HEK293T (cell line): ENCODE measurements around the gene HCRT.
"Not testable (repeated sequence)": the region's sequence is repeated elsewhere in the genome, so short reads cannot be mapped to it uniquely, and the experiment has no call there.

Experiments
- CTCF ChIA-PET: fragments of 350-600 bp; formaldehyde crosslinking; extraction: SDS; loops from one replicate; lab custom pipeline; 2021; ENCODE audit warnings: antibody characterized with exemption, inconsistent platforms; lab: Yijun Ruan, JAX
- POLR2A ChIA-PET: fragments of 350-600 bp; formaldehyde crosslinking; extraction: SDS; loops from one replicate; lab custom pipeline; 2020; ENCODE audit warnings: antibody characterized with exemption, inconsistent platforms; lab: Yijun Ruan, JAX
- DNase-seq: peaks from one replicate; pipeline ENCODE4 v3.0.0; 2012; ENCODE audit warnings: mixed read lengths; ENCODE audit errors: extremely low spot score
- ARNT ChIP-seq: fragments of 450-650 bp; IDR thresholded peaks from 2 replicates; pipeline ENCODE4 v1.6.1; 2017; ENCODE audit warnings: mild to moderate bottlenecking
- BHLHE40 ChIP-seq: fragments of 450-650 bp; IDR thresholded peaks from 2 replicates; pipeline ENCODE4 v1.6.1; 2016; ENCODE audit warnings: mild to moderate bottlenecking, moderate library complexity, borderline replicate concordance
- CTBP1 ChIP-seq: fragments of 450-650 bp; IDR thresholded peaks from 2 replicates; pipeline ENCODE4 v1.6.1; 2016; ENCODE audit warnings: borderline replicate concordance
- ELF4 ChIP-seq: fragments of 450-650 bp; IDR thresholded peaks from 2 replicates; pipeline ENCODE4 v1.6.1; 2017; ENCODE audit warnings: antibody characterized with exemption
- FOXA1 ChIP-seq: fragments of 450-650 bp; IDR thresholded peaks from 2 replicates; pipeline ENCODE4 v1.6.1; 2016; ENCODE audit warnings: mild to moderate bottlenecking
- FOXK2 ChIP-seq: fragments of 450-650 bp; IDR thresholded peaks from 2 replicates; pipeline ENCODE4 v1.6.1; 2016; ENCODE audit warnings: mild to moderate bottlenecking
- FOXM1 ChIP-seq: fragments of 450-650 bp; IDR thresholded peaks from 2 replicates; pipeline ENCODE4 v1.6.1; 2017; ENCODE audit warnings: mild to moderate bottlenecking, borderline replicate concordance
- HDGF ChIP-seq: fragments of 450-650 bp; IDR thresholded peaks from 2 replicates; pipeline ENCODE4 v1.6.1; 2017; ENCODE audit warnings: antibody characterized with exemption, borderline replicate concordance
- L3MBTL2 ChIP-seq: fragments of 450-650 bp; conservative IDR thresholded peaks from 2 replicates; pipeline ENCODE4 v1.6.1; 2016; ENCODE audit warnings: mild to moderate bottlenecking
- LEF1 ChIP-seq: fragments of 450-650 bp; IDR thresholded peaks from 2 replicates; pipeline ENCODE4 v1.6.1; 2017; ENCODE audit warnings: mild to moderate bottlenecking, borderline replicate concordance
- NFRKB ChIP-seq: fragments of 450-650 bp; IDR thresholded peaks from 2 replicates; pipeline ENCODE4 v1.6.1; 2016; ENCODE audit warnings: mild to moderate bottlenecking, moderate library complexity
- PKNOX1 ChIP-seq: fragments of 450-650 bp; IDR thresholded peaks from 2 replicates; pipeline ENCODE4 v1.6.1; 2016
- SP1 ChIP-seq: fragments of 450-650 bp; IDR thresholded peaks from 2 replicates; pipeline ENCODE4 v1.6.1; 2017
- SUZ12 ChIP-seq: fragments of 450-650 bp; IDR thresholded peaks from 2 replicates; pipeline ENCODE4 v1.6.1; 2016; ENCODE audit warnings: mild to moderate bottlenecking
- TARDBP ChIP-seq: fragments of 450-650 bp; IDR thresholded peaks from 2 replicates; pipeline ENCODE4 v1.6.1; 2016
- ZNF384 ChIP-seq: fragments of 450-650 bp; IDR thresholded peaks from 2 replicates; pipeline ENCODE4 v1.6.1; 2016

HCRT gene

GRCh38 chr17:42192189-42193126 lies 7.2 kb upstream of the HCRT start:
- POLR2A ChIA-PET: interaction anchor here (0.6 kb wide), 1 partner anchor 8 kb away, joined by 4 read pairs; no protein-coding TSS in a partner anchor
- TF ChIP-seq ARNT (no peak), SUZ12 (no peak)
- CTCF ChIA-PET: no interaction called here
- DNase-seq: no peak

- CTCF ChIA-PET: no interaction called here
- no peak for DNase-seq
- no peak for TF ChIP-seq FOXM1
- no peak for TF ChIP-seq LEF1
- no peak for TF ChIP-seq PKNOX1
- no peak for TF ChIP-seq BHLHE40
- TF ChIP-seq NFRKB: no peak
- TF ChIP-seq FOXK2: no peak
- TF ChIP-seq ZNF384: no peak
- TF ChIP-seq CTBP1: no peak
- TF ChIP-seq HDGF: no peak
- no peak for TF ChIP-seq ARNT
- POLR2A ChIA-PET: no interaction called here
Measured at GRCh38 chr17:42191275-42191608, 6.0 kb upstream of the HCRT start.

GRCh38 chr17:42190491-42191274 lies 5.4 kb upstream of the HCRT start:
- ChIA-PET POLR2A (no interaction called here), CTCF (interaction anchor here (0.9 kb wide), 1 partner anchor 32 kb away, joined by 4 read pairs; no protein-coding TSS in a partner anchor)
- DNase-seq: no peak
- TF ChIP-seq FOXA1 (no peak), BHLHE40 (no peak), L3MBTL2 (no peak), NFRKB (no peak), LEF1 (no peak), ELF4 (no peak), CTBP1 (no peak), ARNT (no peak), FOXM1 (no peak), PKNOX1 (no peak), SP1 (no peak), TARDBP (no peak), SUZ12 (no peak), ZNF384 (no peak), FOXK2 (no peak)

GRCh38 chr17:42189651-42189965 lies 4.4 kb upstream of the HCRT start:
- POLR2A ChIA-PET: no interaction called here
- TF ChIP-seq ARNT (no peak), FOXM1 (no peak), LEF1 (no peak), TARDBP (no peak), ELF4 (no peak), SP1 (no peak), CTBP1 (no peak)
- no peak for DNase-seq
- CTCF ChIA-PET: no interaction called here

GRCh38 chr17:42188749-42189650 lies 3.7 kb upstream of the HCRT start:
- TF ChIP-seq TARDBP: no peak
- no peak for TF ChIP-seq CTBP1
- TF ChIP-seq L3MBTL2: no peak
- TF ChIP-seq FOXA1: no peak
- TF ChIP-seq HDGF: no peak
- no peak for TF ChIP-seq ARNT
- TF ChIP-seq ELF4: no peak
- CTCF ChIA-PET: interaction anchor here (0.7 kb wide), 1 partner anchor 232 kb away, joined by 3 read pairs; no protein-coding TSS in a partner anchor
- DNase-seq: no peak
- POLR2A ChIA-PET: no interaction called here

- POLR2A ChIA-PET: interaction anchor here (1.5 kb wide), 2 partner anchors 12 to 170 kb away, joined by 3 to 6 read pairs; partner anchors contain the start of gene DNAJC7
- TF ChIP-seq ELF4 (no peak), BHLHE40 (no peak), PKNOX1 (no peak), ZNF384 (no peak), FOXA1 (no peak), ARNT (no peak), NFRKB (no peak), SUZ12 (no peak), LEF1 (no peak), FOXM1 (no peak), TARDBP (no peak), CTBP1 (no peak), SP1 (no peak), HDGF (no peak), L3MBTL2 (no peak), FOXK2 (no peak)
- CTCF ChIA-PET: interaction anchor here (0.7 to 1.4 kb wide), 3 partner anchors 9 to 32 kb away, joined by 3 to 6 read pairs (median 4); no protein-coding TSS in a partner anchor
- no peak for DNase-seq
Measured at GRCh38 chr17:42187833-42188232, 2.6 kb upstream of the HCRT start.

- POLR2A ChIA-PET: interaction anchor here (1.5 kb wide), 1 partner anchor 169 kb away, joined by 6 read pairs; the partner anchor contains the start of gene DNAJC7
- CTCF ChIA-PET, DNase-seq: not testable (repeated sequence)
Measured at GRCh38 chr17:42186191-42186590, 939 bp upstream of the HCRT start.
